HG03378 (cell line): ENCODE data around the gene ZG16.
A peak's percentile ranks its signal among the peaks of the same experiment; 100 is the strongest.

Experiments
- ATAC-seq: cut with Tn5 transposase; IDR thresholded peaks from one replicate; pipeline ENCODE4 v1.9.1; 2021; ENCODE audit warnings: mild to moderate bottlenecking, moderate library complexity; ENCODE audit not compliant: unreplicated experiment

The ZG16 gene

GRCh38 chr16:29820271-29820701 is 42.2 kb downstream of the ZG16 start, which contains the start of gene MVP:
MVP (plus strand) TSS chr16:29820462; CDS start chr16:29830550, 10,088 bp downstream.
- no peak for ATAC-seq

- peak; percentile 34 for ATAC-seq
Observed at GRCh38 chr16:29820730-29821642, 42.9 kb downstream of the ZG16 start.

GRCh38 chr16:29821643-29822115 is 43.6 kb downstream of the ZG16 start:
- no peak for ATAC-seq

DNA sequence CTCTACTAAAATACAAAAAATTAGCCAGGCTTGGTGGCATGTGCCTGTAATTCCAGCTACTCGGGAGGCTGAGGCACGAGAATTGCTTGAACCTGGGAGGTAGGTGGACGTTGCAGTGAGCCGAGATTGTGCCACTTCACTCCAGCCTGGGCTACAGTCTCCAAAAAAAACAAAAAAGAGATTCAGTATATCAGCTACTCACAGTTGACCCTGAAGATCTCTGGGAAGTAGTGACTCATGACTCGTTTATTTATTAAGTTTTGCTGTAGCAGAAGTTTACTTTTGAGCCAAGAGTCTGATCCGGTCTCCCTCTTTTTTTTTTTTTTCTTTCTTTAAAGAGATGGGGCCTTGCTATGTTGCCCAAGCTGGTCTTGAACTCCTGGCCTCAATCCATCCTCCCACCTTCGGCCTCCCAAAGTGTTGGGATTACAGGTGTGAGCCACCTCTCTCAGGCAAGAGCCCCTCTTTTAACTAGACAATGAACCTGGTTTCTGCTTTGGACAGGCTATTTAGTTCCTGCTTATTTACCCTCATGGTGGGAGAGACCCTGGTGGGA is 46.6 kb downstream of the ZG16 start:
- no peak for ATAC-seq

GRCh38 chr16:29825145-29826044 is 47.3 kb downstream of the ZG16 start:
- ATAC-seq, result no peak

- ATAC-seq, result no peak
Observed at GRCh38 chr16:29826342-29826695, 48.3 kb downstream of the ZG16 start.

DNA sequence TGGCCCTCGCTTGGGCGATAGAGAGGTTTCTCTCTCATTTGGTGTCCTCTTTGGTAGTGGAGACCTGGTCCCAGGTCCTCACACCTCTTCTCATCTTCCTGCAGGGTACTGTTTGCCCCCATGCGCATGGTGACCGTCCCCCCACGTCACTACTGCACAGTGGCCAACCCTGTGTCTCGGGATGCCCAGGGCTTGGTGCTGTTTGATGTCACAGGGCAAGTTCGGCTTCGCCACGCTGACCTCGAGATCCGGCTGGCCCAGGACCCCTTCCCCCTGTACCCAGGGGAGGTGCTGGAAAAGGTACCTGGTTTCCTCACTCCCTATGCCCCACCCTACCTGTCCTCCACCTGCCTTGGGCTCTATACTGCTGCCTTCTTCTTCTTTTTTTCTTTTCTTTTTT is 52.7 kb downstream of the ZG16 start:
- ATAC-seq, result no peak

- ATAC-seq, result no peak
Observed at GRCh38 chr16:29831490-29831889, 53.4 kb downstream of the ZG16 start.
